HuH-7.5 (cell line): ENCODE results near the gene TECTA.

Experiments
- DNase-seq: peaks from one replicate; pipeline ENCODE4 v3.0.0; 2011; ENCODE audit warnings: low spot score

The TECTA gene

GRCh38 chr11:121127809-121128208, 26.8 kb downstream of the TECTA start:
- DNase-seq: no peak

- no peak for DNase-seq
These were observed 28.6 kb downstream of the TECTA start for GRCh38 chr11:121129362-121130340.

DNA sequence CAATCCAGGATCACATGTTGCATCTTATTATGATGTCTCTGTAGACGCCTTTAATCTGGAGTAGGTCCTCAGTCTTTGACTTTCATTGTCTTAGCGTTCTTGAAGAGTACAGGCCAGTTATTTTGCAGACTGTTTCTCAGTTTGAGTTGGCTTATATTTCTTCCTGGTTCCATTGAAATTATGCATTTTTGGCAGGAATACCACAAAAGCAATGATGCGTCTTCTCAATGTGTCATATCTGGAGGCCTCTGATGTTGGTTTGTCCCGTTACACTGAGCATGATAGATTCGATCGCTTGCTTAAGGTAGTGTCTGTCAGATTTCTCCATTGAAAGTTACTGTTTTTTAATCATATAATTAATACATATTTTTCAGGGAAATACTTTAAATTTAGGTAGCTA, 30.6 kb downstream of the TECTA start:
- no peak for DNase-seq

DNA sequence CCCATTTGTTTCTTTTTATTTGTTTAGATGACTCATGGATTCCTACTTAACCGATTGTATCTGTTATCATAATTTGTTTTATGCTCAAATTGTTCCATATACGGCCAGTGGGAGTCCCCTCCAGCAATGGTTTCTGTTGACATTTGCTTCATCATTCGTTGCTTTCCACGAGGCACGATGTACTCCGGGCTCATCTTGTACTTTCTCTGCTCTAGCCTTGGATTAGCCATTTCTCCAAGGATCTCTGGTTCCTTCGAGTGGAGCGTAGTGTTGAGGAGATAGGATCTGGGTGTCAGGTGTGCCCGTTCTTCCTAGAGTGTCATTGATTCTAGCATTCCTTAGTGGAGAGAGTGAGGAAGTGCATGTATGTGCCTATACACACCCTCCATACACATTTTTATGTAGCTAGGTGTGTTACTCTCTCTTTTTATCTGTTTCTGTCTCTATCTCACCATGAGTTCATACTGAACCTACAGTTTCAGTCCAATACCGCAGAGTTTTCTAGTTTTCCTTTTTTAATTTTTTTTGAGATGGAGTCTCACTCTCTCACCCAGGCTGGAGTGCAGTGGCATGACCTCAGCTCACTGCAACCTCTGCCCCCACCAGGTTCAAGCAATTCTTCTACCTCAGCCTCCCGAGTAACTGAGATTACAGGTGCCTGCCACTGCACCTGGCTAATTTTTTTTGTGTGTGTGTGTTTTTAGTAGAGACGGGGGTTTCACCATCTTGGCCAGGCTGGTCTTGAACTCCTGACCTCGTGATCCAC, 31.4 kb downstream of the TECTA start:
- DNase-seq: no peak

- no peak for DNase-seq
These were observed 33.8 kb downstream of the TECTA start for GRCh38 chr11:121134741-121135312.

DNA sequence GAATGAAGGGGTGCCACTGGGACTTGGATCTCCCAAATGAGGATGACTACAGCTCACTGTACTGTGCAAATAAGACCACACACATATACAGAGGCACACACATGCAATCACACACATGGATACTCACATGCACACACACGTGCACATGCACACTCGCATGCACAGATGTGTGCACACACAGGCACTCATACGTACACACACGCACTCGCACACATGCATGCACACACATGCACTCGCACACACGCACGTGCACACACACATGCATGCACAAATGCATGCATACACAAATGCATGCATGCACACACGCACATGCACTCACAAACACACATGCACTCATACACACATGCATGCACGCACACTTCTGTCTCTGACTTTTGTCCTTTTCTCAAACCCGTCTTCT, 36.0 kb downstream of the TECTA start:
- DNase-seq: no peak

DNA sequence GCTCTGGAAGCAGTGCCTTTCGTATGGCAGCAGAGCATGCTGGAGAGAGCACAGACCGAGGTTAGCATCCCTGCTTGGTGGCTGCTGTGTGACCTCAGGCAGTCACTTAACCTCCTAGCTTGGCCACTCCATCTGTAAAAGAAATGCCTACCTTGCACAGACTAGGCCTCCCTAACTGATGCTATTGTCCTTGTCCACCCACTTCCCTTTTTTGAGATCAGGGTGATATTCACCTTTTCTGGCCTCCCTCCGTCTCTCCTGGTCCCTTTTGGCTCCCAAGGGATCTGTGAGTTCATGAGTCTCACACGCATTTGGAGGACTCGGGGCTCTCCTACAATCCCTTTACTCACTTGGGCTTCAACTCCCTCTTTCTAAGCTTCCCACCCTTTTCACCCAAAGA, 37.2 kb downstream of the TECTA start:
- DNase-seq: no peak

GRCh38 chr11:121140369-121140768, 39.3 kb downstream of the TECTA start:
- DNase-seq: no peak

- no peak for DNase-seq
These were observed 40.0 kb downstream of the TECTA start for GRCh38 chr11:121141066-121141465.

GRCh38 chr11:121143921-121144320, 42.9 kb downstream of the TECTA start:
- DNase-seq: no peak

DNA sequence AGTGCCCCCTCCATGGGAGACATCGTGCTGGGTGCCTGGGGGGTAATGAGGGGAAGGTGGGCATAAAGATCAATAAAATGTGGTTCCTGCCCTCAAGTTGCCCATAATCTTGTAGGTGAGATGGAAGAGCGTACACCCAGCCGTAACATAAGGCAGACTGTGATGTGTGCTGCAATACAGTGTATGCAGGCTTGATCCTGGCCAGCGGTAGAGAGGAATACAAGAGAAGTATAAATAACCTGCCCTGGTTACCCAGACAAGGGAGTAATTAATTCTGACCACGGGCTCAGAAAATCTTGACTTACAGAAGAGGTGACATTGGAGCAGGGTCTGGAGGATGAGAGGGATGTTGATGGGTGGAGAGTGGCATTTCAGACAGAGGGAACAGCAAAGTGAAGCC, 43.7 kb downstream of the TECTA start:
- DNase-seq: no peak

DNA sequence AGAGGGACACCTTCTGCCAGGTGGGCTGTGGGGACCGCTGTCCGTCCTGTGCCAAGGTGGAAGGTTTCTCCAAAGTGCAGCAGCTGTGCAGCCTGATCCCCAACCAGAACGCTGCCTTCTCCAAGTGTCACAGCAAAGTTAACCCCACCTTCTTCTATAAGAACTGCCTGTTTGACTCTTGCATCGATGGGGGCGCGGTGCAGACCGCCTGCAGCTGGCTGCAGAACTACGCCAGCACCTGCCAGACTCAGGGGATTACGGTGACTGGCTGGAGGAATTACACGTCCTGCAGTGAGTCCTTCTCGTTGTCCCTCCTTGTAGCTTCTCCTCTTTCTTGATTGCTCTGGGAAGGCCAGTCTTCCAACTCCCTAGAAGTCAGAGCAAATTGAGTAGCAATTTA, 44.8 kb downstream of the TECTA start:
- DNase-seq: no peak

GRCh38 chr11:121149116-121149515, 48.1 kb downstream of the TECTA start:
- no peak for DNase-seq

- no peak for DNase-seq
These were observed 50.2 kb downstream of the TECTA start for GRCh38 chr11:121151207-121151688.

- no peak for DNase-seq
These were observed 51.7 kb downstream of the TECTA start for GRCh38 chr11:121152764-121153163.

DNA sequence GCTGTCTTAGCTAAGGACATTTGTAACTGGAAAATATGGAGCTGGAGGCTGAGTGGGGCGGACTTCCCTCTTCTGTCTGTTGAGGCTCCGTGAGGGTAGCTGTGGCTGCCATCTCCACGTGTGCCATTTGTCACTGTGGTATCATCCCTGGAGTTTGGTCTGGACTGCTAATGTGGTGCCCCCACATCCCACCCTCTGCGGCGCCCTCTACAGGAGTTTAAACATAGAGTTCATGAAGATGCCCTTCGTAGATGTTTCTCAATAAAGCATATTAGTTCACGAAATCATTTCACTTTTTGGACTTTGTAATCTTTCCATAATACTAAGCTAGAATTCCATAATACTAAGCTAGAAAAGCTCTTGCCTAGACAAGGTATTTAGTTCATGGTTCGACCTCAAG, 52.4 kb downstream of the TECTA start:
- DNase-seq: no peak

GRCh38 chr11:121154486-121155314, 53.7 kb downstream of the TECTA start:
- DNase-seq: no peak

- no peak for DNase-seq
These were observed 56.7 kb downstream of the TECTA start for GRCh38 chr11:121157756-121158155.

DNA sequence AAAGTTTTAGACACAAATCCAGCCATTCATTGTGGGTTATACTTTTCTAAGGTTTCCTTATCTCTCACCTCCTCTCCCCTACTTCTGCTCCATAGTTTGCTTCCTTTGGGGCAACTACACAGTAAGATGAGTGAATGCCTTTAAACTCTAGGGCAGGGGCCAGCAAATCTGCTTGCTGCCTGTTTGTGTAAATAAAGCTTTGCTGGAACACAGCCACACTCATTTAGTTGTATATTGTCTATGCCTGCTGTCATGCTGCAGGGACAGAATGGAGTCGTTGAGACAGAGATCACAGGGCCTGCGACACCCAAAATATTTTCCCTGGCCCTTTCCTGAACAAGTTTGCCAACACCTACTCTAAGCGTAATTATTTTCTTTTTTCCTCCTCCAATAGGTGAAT, 58.7 kb downstream of the TECTA start:
- DNase-seq: no peak

DNA sequence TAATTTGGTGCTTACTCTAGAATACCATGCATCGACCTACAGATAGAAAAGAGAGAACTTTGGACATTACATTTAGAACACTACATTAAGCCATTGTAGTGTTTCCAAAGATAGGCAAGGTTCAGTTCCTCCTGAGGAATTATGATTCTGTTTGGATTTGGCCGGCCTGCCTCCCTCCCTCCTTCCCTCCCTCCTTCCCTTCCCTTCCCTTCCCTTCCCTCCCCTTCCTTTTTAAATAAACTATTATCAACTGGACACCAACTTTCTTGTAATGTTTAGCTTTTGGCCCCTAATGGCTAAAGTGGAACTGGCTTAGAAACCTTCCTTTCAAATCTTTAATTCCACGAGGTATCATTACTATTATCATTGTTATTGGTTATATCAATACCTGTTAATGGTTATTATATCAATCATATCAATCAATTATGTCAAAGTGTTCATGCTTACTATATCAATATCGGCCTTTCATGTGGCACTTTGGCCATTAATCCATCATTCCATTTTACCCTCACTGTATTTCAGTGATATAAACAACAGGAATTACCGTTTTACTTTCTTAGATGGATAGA, 60.4 kb downstream of the TECTA start:
- DNase-seq: no peak

- DNase-seq: no peak
These were observed 62.7 kb downstream of the TECTA start for GRCh38 chr11:121163658-121164308.
